Lower lobe of right lung (tissue), 2 donors: ENCODE data around the gene SLC7A14. TPM values are rescaled to one million over a fixed set of nuclear protein-coding genes. Genes with fewer than 3 reads are reported as not detected.

Experiments used
- ATAC-seq, 2 donors: fragments of 200-7000 bp; cut with Tn5 transposase; one replicate each; pipeline ENCODE4 v1.9.1; 2020 to 2022; ENCODE audit warnings: mild to moderate bottlenecking in 2 of 2, moderate library complexity in 2 of 2
- DNase-seq: peaks from one replicate; pipeline ENCODE4 v3.0.0-alpha.2; 2020
- H3K27ac ChIP-seq: fragments of 200-600 bp; one replicate; pipeline ENCODE4 v1.8.0; 2022
- H3K27me3 ChIP-seq: fragments of 200-600 bp; one replicate; pipeline ENCODE4 v1.8.0; 2022; ENCODE audit warnings: low read depth
- H3K36me3 ChIP-seq: fragments of 200-600 bp; one replicate; pipeline ENCODE4 v1.8.0; 2022; ENCODE audit warnings: mild to moderate bottlenecking
- H3K4me1 ChIP-seq: fragments of 200-600 bp; one replicate; pipeline ENCODE4 v1.8.0; 2022
- H3K4me3 ChIP-seq: fragments of 200-600 bp; one replicate; pipeline ENCODE4 v1.8.0; 2022; ENCODE audit warnings: mild to moderate bottlenecking
- H3K9me3 ChIP-seq: fragments of 200-600 bp; one replicate; pipeline ENCODE4 v1.8.0; 2022
- intact Hi-C: fragments of 100-400 bp; cut with DNase I; formaldehyde crosslinking; loops from one replicate; pipeline ENCODE4 v1.11.0; 2022
- total RNA-seq: library from RNA; stranded (reverse); fragmentation: NEBNext Ultra II Directional; extraction: Animal tissue kit (Norgen Biotek cat#: 25700); gene quantifications from one replicate; pipeline ENCODE4 v1.2.1, GENCODE V29; 2021
- TF ChIP-seq, protein P1 (sequence below): fragments of 200-600 bp; IDR thresholded peaks from one replicate; pipeline ENCODE4 v1.8.0; 2022; ENCODE audit warnings: antibody characterized with exemption, mild to moderate bottlenecking
- donor health status: DM: no; HTN: yes; CAD: no; lungs with severe emphysema.

SLC7A14 gene
- total RNA-seq, 1 donor from 2014 or later: 0.06 TPM

DNA sequence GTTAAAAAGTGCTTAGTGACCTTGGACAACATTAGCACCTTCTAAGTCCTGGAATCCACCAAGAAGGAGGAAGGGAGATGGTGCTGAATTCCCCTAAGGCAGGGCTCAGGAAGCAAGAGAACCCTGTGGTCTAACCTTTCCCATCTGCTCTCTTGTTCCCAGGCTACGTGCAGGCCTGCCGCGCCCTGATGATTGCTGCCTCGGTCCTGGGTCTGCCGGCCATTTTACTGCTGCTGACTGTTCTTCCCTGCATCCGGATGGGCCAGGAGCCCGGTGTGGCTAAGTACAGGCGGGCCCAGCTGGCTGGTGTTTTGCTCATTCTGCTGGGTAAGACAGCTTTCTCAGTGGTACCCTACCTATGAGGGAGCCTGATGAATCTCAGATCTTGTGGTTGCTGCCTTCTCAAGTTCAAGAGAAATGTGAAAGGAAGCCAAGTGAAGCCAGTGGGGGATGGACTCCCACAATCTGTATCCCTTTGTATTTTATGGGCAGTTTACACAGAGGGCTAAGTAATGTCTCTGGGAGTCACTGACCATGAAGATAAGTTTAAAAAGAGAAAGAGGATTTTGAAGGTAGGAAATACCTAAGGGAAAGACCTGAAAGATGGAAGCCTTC, 162.8 kb downstream of the SLC7A14 start:
- no peak overlapping the region for H3K27ac ChIP-seq
- no peaks in the 10 kb centered on the region for H3K36me3 ChIP-seq
- no peaks in the 10 kb centered on the region for H3K9me3 ChIP-seq
- H3K27me3 ChIP-seq: peaks cover 25% of the 10 kb centered on the region
- TF ChIP-seq, protein P1, sequence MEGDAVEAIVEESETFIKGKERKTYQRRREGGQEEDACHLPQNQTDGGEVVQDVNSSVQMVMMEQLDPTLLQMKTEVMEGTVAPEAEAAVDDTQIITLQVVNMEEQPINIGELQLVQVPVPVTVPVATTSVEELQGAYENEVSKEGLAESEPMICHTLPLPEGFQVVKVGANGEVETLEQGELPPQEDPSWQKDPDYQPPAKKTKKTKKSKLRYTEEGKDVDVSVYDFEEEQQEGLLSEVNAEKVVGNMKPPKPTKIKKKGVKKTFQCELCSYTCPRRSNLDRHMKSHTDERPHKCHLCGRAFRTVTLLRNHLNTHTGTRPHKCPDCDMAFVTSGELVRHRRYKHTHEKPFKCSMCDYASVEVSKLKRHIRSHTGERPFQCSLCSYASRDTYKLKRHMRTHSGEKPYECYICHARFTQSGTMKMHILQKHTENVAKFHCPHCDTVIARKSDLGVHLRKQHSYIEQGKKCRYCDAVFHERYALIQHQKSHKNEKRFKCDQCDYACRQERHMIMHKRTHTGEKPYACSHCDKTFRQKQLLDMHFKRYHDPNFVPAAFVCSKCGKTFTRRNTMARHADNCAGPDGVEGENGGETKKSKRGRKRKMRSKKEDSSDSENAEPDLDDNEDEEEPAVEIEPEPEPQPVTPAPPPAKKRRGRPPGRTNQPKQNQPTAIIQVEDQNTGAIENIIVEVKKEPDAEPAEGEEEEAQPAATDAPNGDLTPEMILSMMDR: no peak
- DNase-seq (no peak), ATAC-seq (no peak)
- intact Hi-C loops: no loop called here
- peaks cover 35% of the 10 kb centered on the region for H3K4me1 ChIP-seq
- no peak overlapping the region for H3K4me3 ChIP-seq

DNA sequence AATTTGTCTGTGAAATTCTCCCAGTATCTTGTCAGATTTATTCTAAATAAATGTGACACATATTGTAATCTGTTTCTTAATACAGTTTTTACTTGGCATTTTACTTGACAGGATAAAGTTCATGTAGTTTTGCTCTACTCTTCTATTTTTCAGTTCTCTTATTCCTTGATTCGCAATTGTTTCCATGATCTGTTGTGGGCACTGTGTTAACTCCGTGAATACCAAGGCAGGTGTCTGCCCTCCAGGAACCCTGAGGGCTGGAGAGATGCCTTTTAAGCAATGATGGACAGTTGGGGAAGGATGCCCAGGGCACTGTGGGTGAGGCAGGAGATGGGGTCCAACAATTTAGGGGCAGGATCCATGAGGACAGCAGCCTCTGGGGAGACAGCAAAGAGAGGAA, 164.1 kb downstream of the SLC7A14 start:
- TF ChIP-seq, protein P1: no peak

DNA sequence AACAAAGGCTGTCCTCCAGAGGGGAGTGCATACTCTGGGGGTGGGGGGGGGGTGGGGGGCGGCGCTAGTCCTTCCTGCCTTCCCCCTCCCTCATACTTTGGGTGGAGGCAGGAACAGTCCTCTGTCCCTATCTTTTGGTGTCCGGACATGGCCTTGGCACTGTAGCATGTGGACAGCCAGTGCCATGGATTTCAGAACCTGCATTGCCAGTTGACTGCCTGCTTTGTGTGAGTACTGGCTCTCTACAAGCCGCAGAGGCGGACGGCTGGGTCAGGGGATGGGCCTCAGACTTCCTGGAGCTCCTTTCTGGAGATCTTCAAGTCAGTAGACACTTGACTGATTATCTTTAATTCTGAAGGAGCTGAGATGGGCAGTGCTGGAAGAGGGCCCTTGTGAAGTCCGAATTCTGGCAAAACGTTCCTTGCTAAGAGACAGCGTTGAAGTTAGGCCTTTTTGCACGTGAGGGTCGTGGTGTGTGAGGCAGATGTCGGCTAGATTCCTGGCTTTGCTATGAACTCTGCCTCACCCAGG, 164.7 kb downstream of the SLC7A14 start:
- Histone ChIP-seq H3K27ac (peak overlapping the region; percentile 78), H3K36me3 (no peaks in the 10 kb centered on the region), H3K9me3 (no peaks in the 10 kb centered on the region), H3K4me3 (peak overlapping the region; percentile 57), H3K27me3 (peaks cover 33% of the 10 kb centered on the region), H3K4me1 (peaks cover 39% of the 10 kb centered on the region)
- intact Hi-C loops: no loop called here
- TF ChIP-seq, protein P1: no peak
- ATAC-seq (no peak), DNase-seq (no peak)

More for the DNA sequence above, 164.1 kb downstream of the SLC7A14 start:
- Histone ChIP-seq H3K4me3 (peak overlapping the region; percentile 57), H3K4me1 (peaks cover 39% of the 10 kb centered on the region), H3K9me3 (no peaks in the 10 kb centered on the region), H3K36me3 (no peaks in the 10 kb centered on the region), H3K27me3 (peaks cover 33% of the 10 kb centered on the region), H3K27ac (peak overlapping the region; percentile 78)
- ATAC-seq (no peak), DNase-seq (no peak)
- intact Hi-C loops: no loop called here

DNA sequence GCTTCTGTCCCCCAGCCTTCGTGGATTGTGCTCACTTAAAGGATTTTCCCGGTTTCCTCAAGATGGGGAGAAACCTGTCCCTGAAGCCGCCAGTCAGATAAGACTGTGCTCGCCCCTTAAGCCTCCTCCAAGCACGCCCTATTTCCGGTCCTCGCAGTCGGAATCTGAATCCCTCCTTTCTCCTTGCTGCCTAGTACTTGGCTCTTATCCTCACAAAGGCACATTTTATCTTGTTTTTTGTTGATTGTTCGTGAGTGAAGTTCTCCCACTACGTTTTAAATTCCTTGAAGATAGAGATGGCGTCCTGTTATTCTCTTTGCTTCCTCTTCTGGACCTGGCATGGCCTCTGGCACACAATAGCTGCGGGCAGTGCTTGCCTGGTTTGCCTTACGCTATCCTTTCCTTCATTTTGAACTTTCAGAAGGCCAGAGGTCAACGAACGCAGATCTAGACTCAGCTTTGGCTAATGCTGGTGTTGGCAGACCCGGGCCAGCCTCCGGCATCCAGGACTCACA, 165.5 kb downstream of the SLC7A14 start:
- Histone ChIP-seq H3K36me3 (no peaks in the 10 kb centered on the region), H3K4me3 (peak overlapping the region; percentile 57), H3K27ac (peak overlapping the region; percentile 78), H3K4me1 (peaks cover 39% of the 10 kb centered on the region), H3K9me3 (no peaks in the 10 kb centered on the region), H3K27me3 (peaks cover 33% of the 10 kb centered on the region)
- intact Hi-C loops: no loop called here
- DNase-seq (no peak), ATAC-seq (peak in 1 of 2 donors; percentile 20)
- TF ChIP-seq, protein P1: no peak

DNA sequence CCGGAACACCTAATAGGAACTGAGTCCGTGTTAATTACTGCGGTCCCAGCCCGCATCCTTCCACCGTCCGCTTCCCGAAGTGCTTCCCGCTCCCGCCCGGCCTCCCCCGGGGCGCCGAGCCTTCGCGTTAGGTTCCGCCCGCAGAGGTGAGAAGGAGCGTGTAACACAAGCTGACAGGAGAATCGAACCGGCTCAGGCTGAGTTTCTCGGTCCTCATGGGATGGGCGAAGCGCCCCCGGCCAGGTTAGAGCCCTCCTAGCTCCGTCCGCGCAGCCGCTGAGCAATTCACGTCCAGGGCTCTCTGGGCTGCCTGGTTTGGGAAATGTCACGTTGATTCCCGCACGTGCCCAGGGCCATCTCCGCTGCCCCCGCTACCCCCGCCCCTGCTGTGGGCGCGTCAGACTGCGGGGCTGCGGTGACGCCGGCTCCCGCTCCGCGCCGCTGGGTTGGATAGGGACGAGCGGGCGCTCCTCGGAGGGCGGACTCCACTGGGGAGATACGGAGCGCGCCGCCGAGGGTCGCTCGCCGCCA, 166.3 kb downstream of the SLC7A14 start:
- TF ChIP-seq, protein P1: no peak
- intact Hi-C loops: no loop called here
- Histone ChIP-seq H3K36me3 (no peaks in the 10 kb centered on the region), H3K9me3 (no peaks in the 10 kb centered on the region), H3K4me1 (peaks cover 39% of the 10 kb centered on the region), H3K27ac (peak overlapping the region; percentile 78), H3K27me3 (peaks cover 33% of the 10 kb centered on the region), H3K4me3 (peak overlapping the region; percentile 57)
- ATAC-seq (peak; percentile 54 to 57), DNase-seq (no peak)
